ENCODE data around the gene DCAF7. TPM values are rescaled to one million over a fixed set of nuclear protein-coding genes. Genes with fewer than 3 reads are reported as not detected.

Gene DCAF7
- 10 to 100 TPM; 23.0 to 29.6 (median 27.2) TPM for total RNA-seq

DNA sequence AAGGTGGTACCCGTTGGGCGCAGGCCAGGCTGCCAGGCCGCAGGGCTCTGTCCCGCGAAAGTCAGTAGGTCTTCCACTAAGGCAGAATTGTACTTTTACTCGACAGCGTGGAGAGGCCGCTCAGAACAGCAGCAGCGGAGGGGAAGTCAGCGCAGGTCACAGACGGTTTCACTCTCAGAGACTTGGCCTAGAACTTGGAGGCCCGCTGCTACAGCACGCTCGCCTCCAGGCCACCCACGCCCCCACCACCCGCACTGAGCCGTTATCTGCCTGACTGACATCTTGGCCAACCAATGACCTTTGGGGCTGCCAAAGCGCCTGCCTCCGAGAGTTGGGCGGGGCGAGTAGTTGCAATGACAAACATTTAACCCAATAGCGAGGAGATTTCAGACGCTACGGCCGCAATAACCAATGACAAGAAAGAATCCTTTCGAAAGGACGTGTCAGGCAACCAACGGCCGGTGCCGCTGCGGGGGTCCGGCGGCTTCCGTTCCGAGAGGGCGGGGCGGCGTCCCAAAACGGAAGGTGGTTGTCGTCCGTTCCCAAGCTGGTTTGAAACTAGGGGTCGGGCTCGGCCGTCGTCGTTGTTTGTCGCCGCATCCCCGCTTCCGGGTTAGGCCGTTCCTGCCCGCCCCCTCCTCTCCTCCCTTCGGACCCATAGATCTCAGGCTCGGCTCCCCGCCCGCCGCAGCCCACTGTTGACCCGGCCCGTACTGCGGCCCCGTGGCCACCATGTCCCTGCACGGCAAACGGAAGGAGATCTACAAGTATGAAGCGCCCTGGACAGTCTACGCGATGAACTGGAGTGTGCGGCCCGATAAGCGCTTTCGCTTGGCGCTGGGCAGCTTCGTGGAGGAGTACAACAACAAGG is at the start of gene DCAF7:
DCAF7 (plus strand) TSS at position 532 of the 871 bp plus-strand sequence; CDS start at position 733, 201 bp downstream.
- Histone ChIP-seq H3K36me3 (no peaks in the 10 kb centered on the region), H3K4me1 (peaks cover 0 to 10% of the 10 kb centered on the region in 2 donors), H3K9me3 (no peaks in the 10 kb centered on the region), H3K27me3 (no peaks in the 10 kb centered on the region), H3K27ac (peak within 1 kb of the TSS; percentile 89 to 95), H3K4me3 (peak within 1 kb of the TSS; percentile 92 to 95 (median 92))
- intact Hi-C loops (cut with DNase I; ENCODE audit: low total_unique reads) = no loop called here
- DNase-seq (ENCODE audit: low spot score in 2 of 2) = peak; percentile 97 to 99
- TF ChIP-seq CTCF (IDR thresholded peaks at IDR 0.05) (no peak), POLR2AphosphoS5 (IDR thresholded peaks at IDR 0.05) (peak; percentile 48 to 73 (median 72))

DNA sequence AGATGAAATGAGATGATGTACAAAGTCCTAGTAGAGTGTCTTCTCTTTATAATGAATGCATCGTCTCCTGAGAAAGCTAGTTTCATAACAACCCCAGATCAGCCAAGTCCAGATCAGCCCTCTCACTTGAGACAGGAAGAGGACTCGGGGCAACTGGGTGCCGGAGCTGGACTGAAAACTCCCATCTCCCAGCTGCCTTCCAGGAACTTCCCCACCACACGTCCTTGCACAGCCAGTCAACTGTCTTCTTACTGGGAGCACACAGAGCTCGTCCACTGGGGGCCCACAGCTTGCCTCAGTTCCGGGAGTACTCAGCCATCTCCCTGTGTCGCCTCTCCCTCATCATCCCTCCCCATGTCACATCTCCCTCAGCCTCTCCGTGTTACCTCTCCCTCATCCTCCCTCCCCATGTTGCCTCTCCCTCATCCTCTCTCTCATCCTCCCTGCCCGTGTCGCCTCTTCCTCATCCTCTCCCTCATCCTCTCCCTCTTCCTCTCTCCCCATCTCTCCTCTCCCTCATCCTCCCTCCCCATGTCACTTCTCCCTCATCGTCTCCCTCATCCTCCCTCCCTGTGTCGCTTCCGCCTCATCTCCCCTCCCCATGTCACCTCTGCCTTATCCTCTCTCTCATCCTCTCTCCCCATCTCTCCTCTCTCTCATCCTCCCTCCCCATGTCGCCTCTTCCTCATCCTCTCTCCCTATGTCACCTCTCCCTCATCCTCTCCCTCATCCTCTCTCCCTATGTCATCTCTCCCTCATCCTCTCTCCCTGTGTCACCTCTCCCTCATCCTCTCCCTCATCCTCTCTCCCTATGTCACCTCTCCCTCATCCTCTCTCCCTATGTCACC is 49.5 kb upstream of the DCAF7 start:
- H3K4me1 ChIP-seq = no peaks in the 10 kb centered on the region
- DNase-seq (ENCODE audit: low spot score in 2 of 2) = no peak
- H3K27ac ChIP-seq = no peak overlapping the region
- H3K27me3 ChIP-seq = no peaks in the 10 kb centered on the region
- no peak overlapping the region for H3K4me3 ChIP-seq
- TF ChIP-seq POLR2A (IDR thresholded peaks at IDR 0.05) (no peak), CTCF (IDR thresholded peaks at IDR 0.05) (no peak), POLR2AphosphoS5 (IDR thresholded peaks at IDR 0.05) (no peak)
- no peaks in the 10 kb centered on the region for H3K36me3 ChIP-seq
- no peaks in the 10 kb centered on the region for H3K9me3 ChIP-seq
- intact Hi-C loops (cut with DNase I; ENCODE audit: low total_unique reads) = no loop called here

DNA sequence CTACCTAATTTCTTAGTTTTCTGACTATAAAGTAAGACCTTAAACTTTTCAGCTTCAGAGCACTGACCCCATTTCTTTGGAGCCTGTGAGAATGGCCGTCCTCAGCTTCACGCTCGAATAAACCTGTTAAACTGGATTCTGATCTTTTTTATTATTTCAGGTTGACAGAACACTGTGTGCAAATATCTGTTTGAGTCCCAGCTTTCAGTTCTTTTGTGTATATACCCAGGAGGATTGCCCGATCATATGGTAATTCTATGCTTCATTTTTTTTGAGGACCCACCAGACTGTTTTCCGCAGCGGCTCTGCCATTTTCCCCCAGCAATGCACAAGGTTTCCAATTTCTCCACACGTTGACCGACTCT is 47.0 kb upstream of the DCAF7 start:
- Histone ChIP-seq H3K27me3 (no peaks in the 10 kb centered on the region), H3K9me3 (no peaks in the 10 kb centered on the region), H3K4me1 (no peaks in the 10 kb centered on the region), H3K36me3 (no peaks in the 10 kb centered on the region), H3K4me3 (no peak overlapping the region), H3K27ac (no peak overlapping the region)
- TF ChIP-seq POLR2AphosphoS5 (IDR thresholded peaks at IDR 0.05) (no peak), CTCF (IDR thresholded peaks at IDR 0.05) (no peak), POLR2A (IDR thresholded peaks at IDR 0.05) (no peak)
- intact Hi-C loops (cut with DNase I; ENCODE audit: low total_unique reads) = no loop called here
- no peak for DNase-seq (ENCODE audit: low spot score in 2 of 2)

- H3K27ac ChIP-seq = no peak overlapping the region
- H3K4me3 ChIP-seq = no peak overlapping the region
- H3K27me3 ChIP-seq = no peaks in the 10 kb centered on the region
- no peaks in the 10 kb centered on the region for H3K36me3 ChIP-seq
- TF ChIP-seq POLR2A (IDR thresholded peaks at IDR 0.05) = no peak
- TF ChIP-seq CTCF (IDR thresholded peaks at IDR 0.05) = no peak
- TF ChIP-seq POLR2AphosphoS5 (IDR thresholded peaks at IDR 0.05) = no peak
- H3K9me3 ChIP-seq = no peaks in the 10 kb centered on the region
- DNase-seq (ENCODE audit: low spot score in 2 of 2) = no peak
- intact Hi-C loops (cut with DNase I; ENCODE audit: low total_unique reads) = no loop called here
- no peaks in the 10 kb centered on the region for H3K4me1 ChIP-seq
Measured at GRCh38 chr17:63504261-63504660, 46.0 kb upstream of the DCAF7 start.

DNA sequence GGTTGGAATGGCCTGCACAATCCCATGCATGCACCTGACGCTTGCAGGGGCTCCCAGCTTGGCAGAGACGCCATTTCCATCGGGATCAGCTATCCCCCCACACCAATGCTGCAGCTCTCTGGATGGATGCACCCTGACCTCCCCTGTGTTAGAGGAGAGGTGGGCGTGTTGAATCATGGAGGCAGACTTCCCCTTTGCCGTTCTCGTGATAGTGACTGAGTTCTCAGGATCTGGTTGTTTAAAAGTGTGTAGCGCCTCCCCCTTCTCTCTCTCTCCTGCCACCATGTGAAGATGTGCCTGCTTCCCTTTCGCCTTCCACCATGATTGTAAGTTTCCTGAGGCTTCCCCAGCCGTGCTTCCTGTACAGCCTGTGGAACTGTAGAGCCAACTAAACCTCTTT is 44.9 kb upstream of the DCAF7 start:
- Histone ChIP-seq H3K36me3 (no peaks in the 10 kb centered on the region), H3K4me3 (no peak overlapping the region), H3K4me1 (no peaks in the 10 kb centered on the region), H3K27me3 (no peaks in the 10 kb centered on the region), H3K27ac (no peak overlapping the region), H3K9me3 (no peaks in the 10 kb centered on the region)
- DNase-seq (ENCODE audit: low spot score in 2 of 2) = no peak
- TF ChIP-seq CTCF (IDR thresholded peaks at IDR 0.05) (no peak), POLR2AphosphoS5 (IDR thresholded peaks at IDR 0.05) (no peak), POLR2A (IDR thresholded peaks at IDR 0.05) (no peak)
- intact Hi-C loops (cut with DNase I; ENCODE audit: low total_unique reads) = no loop called here

Measured in breast epithelium (tissue), 4 donors.